Measurements from ENCODE around the gene DLGAP4. TPM values are rescaled to one million over a fixed set of nuclear protein-coding genes. Genes with fewer than 3 reads are reported as not detected.

The DLGAP4 gene
- total and polyA plus RNA-seq, 2 of the 13 experiments (the other 11 are each of a cell fraction or from before 2014, with no cell fraction given) = 15.2 to 26.7 TPM

GRCh38 chr20:36528875-36529417 is 222.8 kb downstream of the DLGAP4 start (continued):
- TF ChIP-seq ZNF142 (CRISPR knock-in tag; IDR thresholded peaks at IDR 0.05) (no peak), SOX6 (IDR thresholded peaks at IDR 0.05) (no peak), SOX6 (CRISPR knock-in tag; IDR thresholded peaks at IDR 0.05) (no peak), ZXDC (CRISPR knock-in tag; IDR thresholded peaks at IDR 0.05) (no peak), AGO2 (optimal IDR thresholded peaks at IDR 0.05; ENCODE audit: low read depth, low read length) (peak; percentile 66), ZFP36L2 (CRISPR knock-in tag; IDR thresholded peaks at IDR 0.05) (no peak), TOE1 (CRISPR knock-in tag; IDR thresholded peaks at IDR 0.05) (no peak), TFDP2 (CRISPR knock-in tag; IDR thresholded peaks at IDR 0.05) (no peak), RXRA (CRISPR knock-in tag; IDR thresholded peaks at IDR 0.05) (0 out of 2 replicates have a peak, but pooled peaks have one; percentile 1), ARID2 (CRISPR knock-in tag; IDR thresholded peaks at IDR 0.05; ENCODE audit: borderline replicate concordance) (no peak), RBM22 (optimal IDR thresholded peaks at IDR 0.05; ENCODE audit: low read length) (peak; percentile 75), CREM (IDR thresholded peaks at IDR 0.05) (no peak), CREM (CRISPR knock-in tag; IDR thresholded peaks at IDR 0.05) (no peak), ZC3H13 (CRISPR knock-in tag; IDR thresholded peaks at IDR 0.05) (no peak), MED8 (CRISPR knock-in tag; IDR thresholded peaks at IDR 0.05; ENCODE audit: insufficient replicate concordance) (no peak), ZNF674 (CRISPR knock-in tag; IDR thresholded peaks at IDR 0.05; ENCODE audit: low read depth) (no peak), GABPB1 (CRISPR knock-in tag; IDR thresholded peaks at IDR 0.05) (no peak)

Data from HepG2 (cell line).